Esophagus (tissue), 2 donors: ENCODE data around the gene SGPL1. TPM values are rescaled to one million over a fixed set of nuclear protein-coding genes. Genes with fewer than 3 reads are reported as not detected.

Experiments
- H3K27ac ChIP-seq, 2 donors: one replicate each; pipeline ENCODE4 v1.5.1; 2013; ENCODE audit warnings: low read depth in 2 of 2, mild to moderate bottlenecking in 2 of 2, inconsistent platforms in 1 of 2, low read length in 1 of 2, moderate library complexity in 1 of 2
- H3K27me3 ChIP-seq, 2 donors: one replicate each; pipeline ENCODE4 v1.6.1; 2013; ENCODE audit warnings: low read length in 2 of 2, control low read depth in 1 of 2, mild to moderate bottlenecking in 1 of 2; ENCODE audit not compliant: insufficient read depth in 2 of 2, control insufficient read depth in 1 of 2
- H3K36me3 ChIP-seq, 2 donors: one replicate each; pipeline ENCODE4 v1.6.1; 2013; ENCODE audit warnings: low read length in 1 of 2; ENCODE audit not compliant: control insufficient read depth in 2 of 2, insufficient read depth in 2 of 2
- H3K4me1 ChIP-seq, 2 donors: one replicate each; pipeline ENCODE4 v1.6.1; 2013; ENCODE audit warnings: low read length in 1 of 2; ENCODE audit not compliant: control insufficient read depth in 2 of 2, insufficient read depth in 2 of 2
- H3K4me3 ChIP-seq, 2 donors: one replicate each; pipeline ENCODE4 v1.5.1; 2013; ENCODE audit warnings: low read length in 2 of 2, mild to moderate bottlenecking in 2 of 2, low read depth in 1 of 2, moderate library complexity in 1 of 2
- H3K9me3 ChIP-seq, 2 donors: one replicate each; pipeline ENCODE4 v1.6.1; 2013; ENCODE audit warnings: mild to moderate bottlenecking in 2 of 2, low read depth in 1 of 2, low read length in 1 of 2, moderate library complexity in 1 of 2; ENCODE audit not compliant: control insufficient read depth in 2 of 2, insufficient read depth in 1 of 2
- WGBS, 2 donors: extraction: QIAGEN DNeasy Blood & Tissue Kit; methylation state at CpG; one replicate each; pipeline ENCODE4 v1.1.7; 2013; 5-methylcytosine and 5-hydroxymethylcytosine counted together
- polyA plus RNA-seq, 2 donors: library from polyadenylated mRNA; stranded (reverse); fragments of 200-250 nt; gene quantifications; one replicate each; pipeline ENCODE4 v1.2.3, GENCODE V29; 2013
- donor health status: healthy with polysubstance abuse.
- donor health status: Bipolar disorder and iron deficiency.

SGPL1 gene
- polyA plus RNA-seq, 2 donors: 16.6 to 16.7 TPM

DNA sequence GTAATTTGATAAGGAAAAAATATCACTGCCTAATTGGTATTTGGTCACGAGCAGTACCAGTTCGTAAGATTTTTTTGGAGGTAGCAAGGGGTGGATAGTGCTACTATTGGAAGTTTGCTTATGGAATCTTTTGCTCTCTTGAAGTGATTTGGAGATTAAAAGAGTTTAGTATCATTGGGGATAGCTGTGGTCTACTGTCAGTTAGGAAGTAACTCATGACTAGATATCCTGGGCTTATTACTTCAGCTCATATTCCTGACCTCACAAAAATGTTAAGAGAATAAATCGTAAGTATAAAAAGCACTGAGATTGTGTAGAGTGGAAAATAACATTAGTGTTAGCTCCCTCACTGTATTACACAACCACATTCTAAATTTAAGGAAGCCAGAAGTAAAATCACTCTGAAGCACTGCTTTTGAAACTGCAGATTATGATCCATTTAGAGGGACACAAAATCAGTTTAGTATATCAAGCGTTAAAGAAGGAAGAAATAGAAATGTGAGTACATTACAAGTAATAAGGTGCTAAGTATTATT lies 22.6 kb downstream of the SGPL1 start:
- Histone ChIP-seq H3K36me3 (peaks cover 0 to 5% of the 10 kb centered on the region in 2 donors), H3K9me3 (no peaks in the 10 kb centered on the region), H3K27me3 (no peaks in the 10 kb centered on the region), H3K27ac (no peak overlapping the region), H3K4me3 (no peak overlapping the region), H3K4me1 (peaks cover 0 to 3% of the 10 kb centered on the region in 2 donors)
- 84 to 91% methylated on average over 4 of the region's 4 CpGs for WGBS, 2 donors

DNA sequence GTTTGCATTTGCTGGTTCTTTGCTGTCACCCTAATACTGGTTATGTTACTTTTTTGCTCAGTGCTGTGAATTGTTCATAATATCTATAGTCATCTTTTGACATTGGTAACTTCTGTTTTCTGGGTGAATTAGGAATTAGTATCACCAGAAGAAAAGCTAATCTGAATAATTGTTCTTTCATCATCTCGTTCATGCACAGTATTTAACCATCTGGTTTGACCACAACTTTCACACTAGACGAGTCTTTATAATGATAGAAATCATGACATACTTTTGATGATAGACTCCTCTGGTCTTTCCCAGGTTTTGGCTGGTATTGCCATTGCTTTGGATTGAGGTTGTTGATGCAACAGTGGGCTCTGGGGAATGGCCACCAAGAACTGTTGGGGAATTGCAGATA lies 25.1 kb downstream of the SGPL1 start:
- 71 to 72% methylated on average over 2 of the region's 2 CpGs for WGBS, 2 donors
- no peaks in the 10 kb centered on the region for H3K27me3 ChIP-seq
- H3K36me3 ChIP-seq: peaks cover 0 to 7% of the 10 kb centered on the region in 2 donors
- H3K4me3 ChIP-seq: no peak overlapping the region
- H3K27ac ChIP-seq: no peak overlapping the region
- peaks cover 0 to 3% of the 10 kb centered on the region in 2 donors for H3K4me1 ChIP-seq
- H3K9me3 ChIP-seq: no peaks in the 10 kb centered on the region

GRCh38 chr10:70843333-70843732 lies 27.6 kb downstream of the SGPL1 start:
- peaks cover 0 to 3% of the 10 kb centered on the region in 2 donors for H3K4me1 ChIP-seq
- WGBS, 2 donors: 60 to 67% methylated on average over 2 of the region's 2 CpGs
- no peaks in the 10 kb centered on the region for H3K27me3 ChIP-seq
- no peak overlapping the region for H3K27ac ChIP-seq
- no peaks in the 10 kb centered on the region for H3K9me3 ChIP-seq
- no peak overlapping the region for H3K4me3 ChIP-seq
- H3K36me3 ChIP-seq: peaks cover 0 to 7% of the 10 kb centered on the region in 2 donors

DNA sequence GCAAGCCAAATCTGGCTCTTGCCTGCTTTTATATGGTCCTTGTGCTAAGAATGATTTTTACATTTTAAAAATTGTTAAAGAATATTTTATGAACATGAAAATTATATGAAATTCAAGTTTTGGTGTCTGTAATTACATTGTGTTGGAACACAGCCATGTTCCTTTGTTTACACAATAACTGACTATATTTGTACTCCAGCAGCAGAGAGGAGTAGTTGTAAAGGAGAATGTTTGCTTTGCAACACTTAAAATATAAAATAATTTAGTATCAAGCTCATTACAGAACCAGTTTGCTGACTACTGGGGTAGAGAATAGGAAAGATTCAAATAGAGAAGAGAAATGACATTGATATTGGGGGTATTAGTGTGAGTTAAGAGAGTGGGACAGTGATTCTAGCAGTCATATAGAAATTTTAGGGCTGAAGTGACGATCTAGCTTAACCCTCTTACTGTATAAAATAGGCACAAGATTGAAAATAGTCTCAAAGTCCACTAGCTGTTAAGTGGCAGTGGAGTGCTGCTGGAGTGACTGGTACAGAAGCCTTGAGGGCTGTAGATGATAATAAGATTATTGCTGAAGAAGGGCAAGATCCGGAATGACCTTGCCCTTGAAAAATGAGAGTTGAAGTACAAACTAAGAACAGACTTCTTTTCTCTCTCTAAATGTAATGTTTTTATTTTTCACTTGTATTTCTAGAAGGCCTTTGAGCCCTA lies 28.2 kb downstream of the SGPL1 start:
- Histone ChIP-seq H3K27me3 (no peaks in the 10 kb centered on the region), H3K4me3 (no peak overlapping the region), H3K27ac (no peak overlapping the region), H3K36me3 (peaks cover 0 to 7% of the 10 kb centered on the region in 2 donors), H3K9me3 (no peaks in the 10 kb centered on the region), H3K4me1 (peaks cover 0 to 3% of the 10 kb centered on the region in 2 donors)
- 79 to 86% methylated on average over 2 of the region's 2 CpGs for WGBS, 2 donors

GRCh38 chr10:70845256-70845655 lies 29.5 kb downstream of the SGPL1 start:
- no peaks in the 10 kb centered on the region for H3K9me3 ChIP-seq
- 80 to 87% methylated on average over 2 of the region's 2 CpGs for WGBS, 2 donors
- H3K4me3 ChIP-seq: no peak overlapping the region
- peaks cover 0 to 7% of the 10 kb centered on the region in 2 donors for H3K36me3 ChIP-seq
- H3K27me3 ChIP-seq: no peaks in the 10 kb centered on the region
- no peak overlapping the region for H3K27ac ChIP-seq
- H3K4me1 ChIP-seq: peaks cover 0 to 3% of the 10 kb centered on the region in 2 donors

- 76 to 91% methylated on average over 1 of the region's 1 CpG for WGBS, 2 donors
- Histone ChIP-seq H3K36me3 (peaks cover 0 to 7% of the 10 kb centered on the region in 2 donors), H3K4me1 (peaks cover 0 to 3% of the 10 kb centered on the region in 2 donors), H3K27me3 (no peaks in the 10 kb centered on the region), H3K4me3 (no peak overlapping the region), H3K9me3 (no peaks in the 10 kb centered on the region), H3K27ac (no peak overlapping the region)
These were observed 30.1 kb downstream of the SGPL1 start for GRCh38 chr10:70845816-70846215.

DNA sequence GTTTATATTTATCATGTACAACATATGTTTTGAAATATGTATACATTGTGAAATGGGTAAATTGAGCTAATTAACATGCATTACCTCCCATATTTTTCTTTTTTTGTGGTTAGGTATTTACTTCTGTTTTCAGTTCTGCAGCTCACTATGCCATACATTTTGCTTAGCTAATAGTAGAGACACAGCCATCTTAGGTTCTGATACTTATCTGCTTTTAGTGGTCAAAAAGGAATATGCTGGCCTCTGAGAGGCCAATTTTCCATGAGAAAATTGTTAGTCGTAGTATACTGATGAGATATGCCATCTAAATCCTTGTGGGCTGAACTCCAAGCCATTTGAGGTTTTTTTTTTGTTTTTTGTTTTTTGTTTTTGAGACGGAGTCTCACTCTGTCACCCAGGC lies 31.0 kb downstream of the SGPL1 start:
- Histone ChIP-seq H3K27ac (no peak overlapping the region), H3K4me1 (peaks cover 1 to 3% of the 10 kb centered on the region in 2 donors), H3K27me3 (no peaks in the 10 kb centered on the region), H3K4me3 (no peak overlapping the region), H3K36me3 (peaks cover 0 to 13% of the 10 kb centered on the region in 2 donors), H3K9me3 (no peaks in the 10 kb centered on the region)
- 79 to 81% methylated on average over 2 of the region's 2 CpGs for WGBS, 2 donors

GRCh38 chr10:70847659-70848360 lies 32.1 kb downstream of the SGPL1 start:
- WGBS, 2 donors: 78 to 86% methylated on average over 1 of the region's 1 CpG
- Histone ChIP-seq H3K27me3 (no peaks in the 10 kb centered on the region), H3K36me3 (peaks cover 0 to 9% of the 10 kb centered on the region in 2 donors), H3K4me3 (no peak overlapping the region), H3K9me3 (no peaks in the 10 kb centered on the region), H3K27ac (no peak overlapping the region), H3K4me1 (peaks cover 0 to 3% of the 10 kb centered on the region in 2 donors)

GRCh38 chr10:70849582-70850016 lies 33.9 kb downstream of the SGPL1 start:
- 34 to 47% methylated on average over 2 of the region's 2 CpGs for WGBS, 2 donors
- Histone ChIP-seq H3K4me1 (peaks cover 0 to 3% of the 10 kb centered on the region in 2 donors), H3K36me3 (peaks cover 0 to 9% of the 10 kb centered on the region in 2 donors), H3K27ac (no peak overlapping the region), H3K4me3 (no peak overlapping the region), H3K27me3 (no peaks in the 10 kb centered on the region), H3K9me3 (no peaks in the 10 kb centered on the region)
